ENCODE measurements around the gene MARCHF3. TPM values are rescaled to one million over a fixed set of nuclear protein-coding genes. Genes with fewer than 3 reads are reported as not detected.

MARCHF3 gene
- total RNA-seq, 1 donor from 2014 or later = 1.5 TPM

DNA sequence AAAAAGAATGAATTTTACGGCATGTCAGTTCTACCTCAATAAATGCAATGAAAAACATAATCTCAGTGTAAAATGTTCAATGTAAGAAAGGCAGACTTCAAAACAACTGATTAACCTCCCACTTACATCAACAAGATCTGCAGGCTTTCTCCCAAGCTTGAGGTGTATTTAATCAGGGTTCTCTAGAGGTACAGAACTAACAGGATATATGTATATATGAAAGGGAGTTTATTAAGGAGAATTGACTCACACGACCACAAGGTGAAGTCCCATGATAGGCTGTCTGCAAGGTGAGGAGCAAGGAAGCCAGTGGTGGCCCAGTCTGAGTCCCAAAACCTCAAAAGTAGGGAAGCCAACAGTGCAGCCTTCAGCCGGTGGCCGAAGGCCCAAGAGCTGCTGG is 35.9 kb downstream of the MARCHF3 start:
- Mint-ChIP-seq H3K27me3 (ENCODE audit: low read depth) (no peaks in the 10 kb centered on the region), H3K9me3 (ENCODE audit: low read depth) (no peaks in the 10 kb centered on the region), H3K27ac (ENCODE audit: unreplicated experiment) (no peak overlapping the region), H3K36me3 (ENCODE audit: low read depth) (no peaks in the 10 kb centered on the region), H3K4me1 (ENCODE audit: low read depth) (peaks cover 4% of the 10 kb centered on the region), H3K4me3 (ENCODE audit: unreplicated experiment) (no peak overlapping the region)
- DNase-seq (ENCODE audit: low spot score) = no peak
- TF ChIP-seq, protein P1, sequence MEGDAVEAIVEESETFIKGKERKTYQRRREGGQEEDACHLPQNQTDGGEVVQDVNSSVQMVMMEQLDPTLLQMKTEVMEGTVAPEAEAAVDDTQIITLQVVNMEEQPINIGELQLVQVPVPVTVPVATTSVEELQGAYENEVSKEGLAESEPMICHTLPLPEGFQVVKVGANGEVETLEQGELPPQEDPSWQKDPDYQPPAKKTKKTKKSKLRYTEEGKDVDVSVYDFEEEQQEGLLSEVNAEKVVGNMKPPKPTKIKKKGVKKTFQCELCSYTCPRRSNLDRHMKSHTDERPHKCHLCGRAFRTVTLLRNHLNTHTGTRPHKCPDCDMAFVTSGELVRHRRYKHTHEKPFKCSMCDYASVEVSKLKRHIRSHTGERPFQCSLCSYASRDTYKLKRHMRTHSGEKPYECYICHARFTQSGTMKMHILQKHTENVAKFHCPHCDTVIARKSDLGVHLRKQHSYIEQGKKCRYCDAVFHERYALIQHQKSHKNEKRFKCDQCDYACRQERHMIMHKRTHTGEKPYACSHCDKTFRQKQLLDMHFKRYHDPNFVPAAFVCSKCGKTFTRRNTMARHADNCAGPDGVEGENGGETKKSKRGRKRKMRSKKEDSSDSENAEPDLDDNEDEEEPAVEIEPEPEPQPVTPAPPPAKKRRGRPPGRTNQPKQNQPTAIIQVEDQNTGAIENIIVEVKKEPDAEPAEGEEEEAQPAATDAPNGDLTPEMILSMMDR (IDR thresholded peaks at IDR 0.05) = no peak

DNA sequence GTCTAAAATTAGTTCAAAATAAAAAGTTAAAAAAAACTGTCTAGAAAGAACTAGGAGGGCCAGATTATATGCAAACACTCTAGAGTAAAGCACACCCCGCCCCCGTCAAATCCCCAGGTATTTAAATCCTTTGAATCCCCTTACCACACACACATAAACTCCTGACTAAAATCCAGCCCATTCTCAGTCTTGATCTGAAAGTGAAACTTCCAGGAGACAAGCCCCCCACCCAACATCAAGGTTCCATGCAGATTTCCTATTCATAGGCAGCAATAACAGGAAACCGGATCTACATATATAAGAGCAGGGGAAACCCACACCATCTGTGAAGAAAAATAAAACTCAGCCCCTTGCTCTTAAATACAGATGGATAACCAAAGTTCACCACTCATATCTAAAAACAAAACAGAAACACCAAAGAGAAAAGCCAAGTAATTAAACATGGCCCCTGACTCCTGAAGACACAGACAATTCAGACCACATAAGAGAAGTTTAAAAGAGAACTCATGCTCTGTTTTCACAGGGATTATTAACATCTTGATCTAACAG is 42.3 kb downstream of the MARCHF3 start:
- Mint-ChIP-seq H3K9me3 (ENCODE audit: low read depth) (no peaks in the 10 kb centered on the region), H3K27ac (ENCODE audit: unreplicated experiment) (no peak overlapping the region), H3K27me3 (ENCODE audit: low read depth) (no peaks in the 10 kb centered on the region), H3K36me3 (ENCODE audit: low read depth) (no peaks in the 10 kb centered on the region), H3K4me1 (ENCODE audit: low read depth) (peaks cover 18% of the 10 kb centered on the region), H3K4me3 (ENCODE audit: unreplicated experiment) (no peak overlapping the region)
- TF ChIP-seq, protein P1 (IDR thresholded peaks at IDR 0.05) = no peak
- no peak for DNase-seq (ENCODE audit: low spot score)

DNA sequence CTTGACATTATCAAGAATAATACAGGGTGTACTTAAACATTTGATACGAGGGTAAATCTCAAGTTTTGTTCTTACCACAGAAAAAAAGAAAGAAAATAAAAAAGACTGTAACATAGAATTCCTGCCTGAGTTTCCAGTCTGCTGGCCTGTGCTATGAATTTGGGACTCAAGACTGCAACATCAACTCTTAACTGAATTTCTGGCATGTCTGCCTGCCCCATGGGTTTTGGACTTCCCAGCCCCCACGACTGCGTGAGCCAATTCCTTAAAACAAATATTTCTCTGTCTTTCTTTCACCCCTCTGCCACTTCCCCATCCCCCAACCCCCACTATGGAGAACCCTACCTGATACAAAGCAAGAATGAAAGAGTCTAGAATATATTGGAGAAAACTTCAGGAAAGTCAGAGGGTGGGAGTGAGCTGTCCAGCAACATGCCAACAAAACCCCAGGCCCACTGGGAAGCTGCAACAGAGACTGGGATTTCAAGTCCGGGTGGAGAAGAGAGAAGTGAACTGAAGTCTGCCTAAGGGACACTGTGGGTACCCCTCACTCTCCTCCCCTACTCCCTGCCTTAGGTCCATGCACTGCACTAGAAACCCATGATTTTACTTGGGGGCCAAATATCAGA is 43.0 kb downstream of the MARCHF3 start:
- DNase-seq (ENCODE audit: low spot score) = no peak
- Mint-ChIP-seq H3K9me3 (ENCODE audit: low read depth) (no peaks in the 10 kb centered on the region), H3K27ac (ENCODE audit: unreplicated experiment) (no peak overlapping the region), H3K4me3 (ENCODE audit: unreplicated experiment) (no peak overlapping the region), H3K4me1 (ENCODE audit: low read depth) (peaks cover 18% of the 10 kb centered on the region), H3K27me3 (ENCODE audit: low read depth) (no peaks in the 10 kb centered on the region), H3K36me3 (ENCODE audit: low read depth) (no peaks in the 10 kb centered on the region)
- TF ChIP-seq, protein P1 (IDR thresholded peaks at IDR 0.05) = no peak

DNA sequence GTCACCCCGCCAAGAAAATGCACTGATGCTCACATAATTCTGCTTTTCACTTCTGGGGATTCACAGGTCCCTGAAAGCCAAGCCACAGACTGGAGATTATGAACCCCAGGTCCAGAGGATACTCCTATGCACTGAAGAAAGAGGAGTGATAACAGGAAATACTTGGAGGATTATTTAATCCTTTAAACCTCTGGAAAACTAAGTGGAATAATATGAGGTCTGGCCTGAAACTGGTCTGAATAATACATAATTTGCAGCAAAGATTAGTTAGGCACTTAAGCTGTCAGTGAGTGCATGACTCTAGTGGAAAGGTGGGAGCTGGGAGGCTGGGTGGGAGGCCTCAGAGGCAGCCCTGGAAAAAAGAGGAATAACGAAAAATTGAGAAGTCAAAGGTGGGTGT is 45.7 kb downstream of the MARCHF3 start:
- H3K27ac Mint-ChIP-seq (ENCODE audit: unreplicated experiment) = no peak overlapping the region
- no peaks in the 10 kb centered on the region for H3K36me3 Mint-ChIP-seq (ENCODE audit: low read depth)
- H3K9me3 Mint-ChIP-seq (ENCODE audit: low read depth) = no peaks in the 10 kb centered on the region
- TF ChIP-seq, protein P1 (IDR thresholded peaks at IDR 0.05) = no peak
- peaks cover 18% of the 10 kb centered on the region for H3K4me1 Mint-ChIP-seq (ENCODE audit: low read depth)
- no peak overlapping the region for H3K4me3 Mint-ChIP-seq (ENCODE audit: unreplicated experiment)
- no peaks in the 10 kb centered on the region for H3K27me3 Mint-ChIP-seq (ENCODE audit: low read depth)
- DNase-seq (ENCODE audit: low spot score) = no peak

DNA sequence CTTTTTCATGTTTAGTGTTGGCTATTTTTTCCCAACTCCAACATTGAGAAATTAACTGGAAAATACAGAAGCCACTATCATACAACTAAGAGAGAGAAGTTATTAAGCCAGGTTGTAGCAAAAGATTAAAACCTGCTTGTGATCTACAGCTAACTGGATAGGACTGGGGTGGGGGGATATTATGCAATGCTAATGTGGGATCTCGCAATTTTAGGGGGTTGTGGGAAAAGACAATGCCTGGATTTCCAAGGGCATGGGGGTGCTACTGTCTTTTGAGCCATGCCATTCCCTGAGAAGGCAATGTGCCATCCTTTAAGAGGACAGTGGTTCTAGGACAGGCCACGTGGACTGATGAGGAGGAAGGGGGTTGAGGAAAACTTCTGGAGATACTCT is 46.5 kb downstream of the MARCHF3 start:
- Mint-ChIP-seq H3K4me1 (ENCODE audit: low read depth) (peaks cover 18% of the 10 kb centered on the region), H3K27ac (ENCODE audit: unreplicated experiment) (no peak overlapping the region), H3K4me3 (ENCODE audit: unreplicated experiment) (no peak overlapping the region), H3K36me3 (ENCODE audit: low read depth) (no peaks in the 10 kb centered on the region), H3K27me3 (ENCODE audit: low read depth) (no peaks in the 10 kb centered on the region), H3K9me3 (ENCODE audit: low read depth) (no peaks in the 10 kb centered on the region)
- DNase-seq (ENCODE audit: low spot score) = no peak
- TF ChIP-seq, protein P1 (IDR thresholded peaks at IDR 0.05) = no peak

Data from chondrocyte (in vitro differentiated cells).